Measurements from ENCODE around the gene KLK3. TPM values are rescaled to one million over a fixed set of nuclear protein-coding genes. Genes with fewer than 3 reads are reported as not detected.

The KLK3 gene
- total RNA-seq, 1 experiment from 2014 or later, result not detected

DNA sequence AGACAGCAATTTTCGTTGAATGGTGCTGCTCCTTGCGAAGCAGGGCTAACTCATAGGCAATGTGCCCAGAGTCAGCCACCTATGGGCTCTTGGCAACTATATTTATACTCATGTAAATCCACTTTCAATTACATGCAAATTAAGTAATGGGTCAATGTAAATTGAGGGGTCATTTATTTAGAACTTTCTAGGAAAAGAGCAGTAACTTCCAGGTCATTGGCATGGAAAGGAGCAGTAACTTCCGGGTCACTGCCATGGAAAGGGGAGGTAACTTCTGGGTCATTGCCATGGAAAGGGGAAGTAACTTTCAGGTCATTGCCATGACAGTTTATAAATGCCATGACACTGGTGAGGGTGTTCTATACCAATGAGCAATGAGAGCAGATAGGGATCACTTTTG, 44.9 kb downstream of the KLK3 start:
- Histone ChIP-seq H3K27me3 (ENCODE audit: control insufficient read depth, insufficient read depth, low read length) (no peaks in the 10 kb centered on the region; the same call in 1 of the 2 replicates), H3K4me1 (ENCODE audit: control insufficient read depth, insufficient read depth, low read length) (no peaks in the 10 kb centered on the region), H3K36me3 (ENCODE audit: control insufficient read depth, insufficient read depth, low read length) (no peaks in the 10 kb centered on the region), H3K4me3 (ENCODE audit: low read depth in 2 of 2, low read length in 2 of 2) (no peak overlapping the region), H3K9me3 (ENCODE audit: control insufficient read depth, insufficient read depth, low read depth, low read length) (no peaks in the 10 kb centered on the region), H3K27ac (ENCODE audit: low read length) (no peak overlapping the region)
- TF ChIP-seq POLR2AphosphoS5 (IDR thresholded peaks at IDR 0.05; ENCODE audit: low read depth, low read length) (no peak), SIN3A (IDR thresholded peaks at IDR 0.05; ENCODE audit: borderline replicate concordance, insufficient read depth, low read depth, low read length) (no peak), TCF7L2 (IDR thresholded peaks at IDR 0.05; ENCODE audit: low read depth, low read length) (no peak)
- TF ChIP-seq, protein P1, sequence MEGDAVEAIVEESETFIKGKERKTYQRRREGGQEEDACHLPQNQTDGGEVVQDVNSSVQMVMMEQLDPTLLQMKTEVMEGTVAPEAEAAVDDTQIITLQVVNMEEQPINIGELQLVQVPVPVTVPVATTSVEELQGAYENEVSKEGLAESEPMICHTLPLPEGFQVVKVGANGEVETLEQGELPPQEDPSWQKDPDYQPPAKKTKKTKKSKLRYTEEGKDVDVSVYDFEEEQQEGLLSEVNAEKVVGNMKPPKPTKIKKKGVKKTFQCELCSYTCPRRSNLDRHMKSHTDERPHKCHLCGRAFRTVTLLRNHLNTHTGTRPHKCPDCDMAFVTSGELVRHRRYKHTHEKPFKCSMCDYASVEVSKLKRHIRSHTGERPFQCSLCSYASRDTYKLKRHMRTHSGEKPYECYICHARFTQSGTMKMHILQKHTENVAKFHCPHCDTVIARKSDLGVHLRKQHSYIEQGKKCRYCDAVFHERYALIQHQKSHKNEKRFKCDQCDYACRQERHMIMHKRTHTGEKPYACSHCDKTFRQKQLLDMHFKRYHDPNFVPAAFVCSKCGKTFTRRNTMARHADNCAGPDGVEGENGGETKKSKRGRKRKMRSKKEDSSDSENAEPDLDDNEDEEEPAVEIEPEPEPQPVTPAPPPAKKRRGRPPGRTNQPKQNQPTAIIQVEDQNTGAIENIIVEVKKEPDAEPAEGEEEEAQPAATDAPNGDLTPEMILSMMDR (IDR thresholded peaks at IDR 0.05), result no peak
- TF ChIP-seq, protein P2, sequence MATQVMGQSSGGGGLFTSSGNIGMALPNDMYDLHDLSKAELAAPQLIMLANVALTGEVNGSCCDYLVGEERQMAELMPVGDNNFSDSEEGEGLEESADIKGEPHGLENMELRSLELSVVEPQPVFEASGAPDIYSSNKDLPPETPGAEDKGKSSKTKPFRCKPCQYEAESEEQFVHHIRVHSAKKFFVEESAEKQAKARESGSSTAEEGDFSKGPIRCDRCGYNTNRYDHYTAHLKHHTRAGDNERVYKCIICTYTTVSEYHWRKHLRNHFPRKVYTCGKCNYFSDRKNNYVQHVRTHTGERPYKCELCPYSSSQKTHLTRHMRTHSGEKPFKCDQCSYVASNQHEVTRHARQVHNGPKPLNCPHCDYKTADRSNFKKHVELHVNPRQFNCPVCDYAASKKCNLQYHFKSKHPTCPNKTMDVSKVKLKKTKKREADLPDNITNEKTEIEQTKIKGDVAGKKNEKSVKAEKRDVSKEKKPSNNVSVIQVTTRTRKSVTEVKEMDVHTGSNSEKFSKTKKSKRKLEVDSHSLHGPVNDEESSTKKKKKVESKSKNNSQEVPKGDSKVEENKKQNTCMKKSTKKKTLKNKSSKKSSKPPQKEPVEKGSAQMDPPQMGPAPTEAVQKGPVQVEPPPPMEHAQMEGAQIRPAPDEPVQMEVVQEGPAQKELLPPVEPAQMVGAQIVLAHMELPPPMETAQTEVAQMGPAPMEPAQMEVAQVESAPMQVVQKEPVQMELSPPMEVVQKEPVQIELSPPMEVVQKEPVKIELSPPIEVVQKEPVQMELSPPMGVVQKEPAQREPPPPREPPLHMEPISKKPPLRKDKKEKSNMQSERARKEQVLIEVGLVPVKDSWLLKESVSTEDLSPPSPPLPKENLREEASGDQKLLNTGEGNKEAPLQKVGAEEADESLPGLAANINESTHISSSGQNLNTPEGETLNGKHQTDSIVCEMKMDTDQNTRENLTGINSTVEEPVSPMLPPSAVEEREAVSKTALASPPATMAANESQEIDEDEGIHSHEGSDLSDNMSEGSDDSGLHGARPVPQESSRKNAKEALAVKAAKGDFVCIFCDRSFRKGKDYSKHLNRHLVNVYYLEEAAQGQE (IDR thresholded peaks at IDR 0.05; ENCODE audit: insufficient read depth in 1 of 2, low read depth in 2 of 2, low read length in 1 of 2), result no peak
- intact Hi-C loops (cut with micrococcal nuclease; ENCODE audit: unreplicated experiment) (no loop called here), in situ Hi-C loops (cut with HindIII; ENCODE audit: low pct_unique_long_range_greater_than_20kb, low sequenced_read_pairs) (no loop called here)
- POLR2A ChIA-PET, result no interaction called here
- no TSS peak for BruUV-seq (replicated peaks)
- DNase-seq (ENCODE audit: low read depth, low spot score) (no peak), ATAC-seq (no peak)
- CTCF ChIA-PET, result no interaction called here

DNA sequence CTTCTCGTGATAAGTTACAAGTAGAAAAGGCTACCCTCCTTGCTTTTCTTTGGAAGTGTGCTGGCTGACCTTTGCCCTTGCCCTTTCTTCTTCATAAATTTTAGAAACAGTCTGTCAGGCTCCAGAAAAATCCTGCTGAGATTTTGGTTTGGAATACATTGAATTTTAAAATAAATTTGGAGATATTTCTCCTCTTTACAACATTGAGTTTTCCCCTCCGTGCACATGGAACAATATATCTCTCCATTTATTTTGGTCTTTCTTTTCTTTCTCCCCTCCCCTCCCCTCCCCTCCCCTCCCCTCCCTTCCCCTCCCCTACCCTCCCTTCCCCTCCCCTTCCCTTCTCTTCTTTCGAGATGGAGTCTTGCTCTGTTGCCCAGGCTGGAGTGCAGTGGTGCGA, 47.9 kb downstream of the KLK3 start:
- DNase-seq (ENCODE audit: low read depth, low spot score) (no peak), ATAC-seq (no peak)
- Histone ChIP-seq H3K27ac (ENCODE audit: low read length) (no peak overlapping the region), H3K9me3 (ENCODE audit: control insufficient read depth, insufficient read depth, low read depth, low read length) (no peaks in the 10 kb centered on the region), H3K36me3 (ENCODE audit: control insufficient read depth, insufficient read depth, low read length) (no peaks in the 10 kb centered on the region), H3K27me3 (ENCODE audit: control insufficient read depth, insufficient read depth, low read length) (no peaks in the 10 kb centered on the region; the same call in 1 of the 2 replicates), H3K4me1 (ENCODE audit: control insufficient read depth, insufficient read depth, low read length) (no peaks in the 10 kb centered on the region), H3K4me3 (ENCODE audit: low read depth in 2 of 2, low read length in 2 of 2) (no peak overlapping the region)
- ChIA-PET CTCF (no interaction called here), POLR2A (no interaction called here)
- intact Hi-C loops (cut with micrococcal nuclease; ENCODE audit: unreplicated experiment), result no loop called here
- in situ Hi-C loops (cut with HindIII; ENCODE audit: low pct_unique_long_range_greater_than_20kb, low sequenced_read_pairs), result no loop called here
- no TSS peak for BruUV-seq (replicated peaks)
- TF ChIP-seq SIN3A (IDR thresholded peaks at IDR 0.05; ENCODE audit: borderline replicate concordance, insufficient read depth, low read depth, low read length) (no peak), TCF7L2 (IDR thresholded peaks at IDR 0.05; ENCODE audit: low read depth, low read length) (no peak), POLR2AphosphoS5 (IDR thresholded peaks at IDR 0.05; ENCODE audit: low read depth, low read length) (no peak)
- TF ChIP-seq, protein P2 (IDR thresholded peaks at IDR 0.05; ENCODE audit: insufficient read depth in 1 of 2, low read depth in 2 of 2, low read length in 1 of 2), result no peak
- TF ChIP-seq, protein P1 (IDR thresholded peaks at IDR 0.05), result no peak
